HG03045 (cell line): ENCODE results near the gene MRPS7.

Experiments
- ATAC-seq: cut with Tn5 transposase; IDR thresholded peaks from one replicate; pipeline ENCODE4 v1.9.1; 2021; ENCODE audit warnings: mild to moderate bottlenecking, moderate library complexity; ENCODE audit not compliant: unreplicated experiment

MRPS7 gene

DNA sequence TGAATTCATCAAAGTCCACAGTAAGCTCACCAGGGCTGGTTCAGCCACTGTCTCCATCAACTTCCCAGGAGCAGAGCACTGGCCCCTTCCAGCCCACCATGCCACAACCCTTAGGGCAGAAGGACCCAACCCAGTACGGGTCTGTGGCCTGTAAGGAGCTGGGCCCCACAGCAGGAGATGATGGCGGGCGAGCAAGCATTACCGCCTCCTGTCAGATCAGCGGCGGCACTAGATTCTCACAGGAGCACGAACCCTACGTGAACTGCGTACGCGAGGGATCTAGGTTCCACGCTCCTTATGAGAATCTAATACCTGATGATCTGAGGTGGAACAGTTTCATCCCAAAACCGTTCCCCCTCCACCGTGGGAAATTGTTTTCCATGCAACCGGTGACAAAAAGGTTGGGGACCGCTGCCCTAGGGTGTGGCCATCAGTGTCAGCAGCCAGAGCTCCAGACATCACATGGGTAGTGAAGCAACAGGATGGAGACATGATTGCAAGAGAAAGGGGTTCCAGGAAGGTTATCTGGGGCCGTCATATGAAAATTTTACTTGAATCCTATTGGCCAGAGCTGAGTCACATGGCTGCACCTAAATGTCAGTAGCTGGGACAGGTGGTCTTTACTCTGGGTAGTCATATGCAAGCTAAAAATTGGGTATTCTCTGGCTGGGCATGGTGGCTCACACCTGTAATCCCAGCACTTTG is 40.0 kb downstream of the MRPS7 start:
- no peak for ATAC-seq

DNA sequence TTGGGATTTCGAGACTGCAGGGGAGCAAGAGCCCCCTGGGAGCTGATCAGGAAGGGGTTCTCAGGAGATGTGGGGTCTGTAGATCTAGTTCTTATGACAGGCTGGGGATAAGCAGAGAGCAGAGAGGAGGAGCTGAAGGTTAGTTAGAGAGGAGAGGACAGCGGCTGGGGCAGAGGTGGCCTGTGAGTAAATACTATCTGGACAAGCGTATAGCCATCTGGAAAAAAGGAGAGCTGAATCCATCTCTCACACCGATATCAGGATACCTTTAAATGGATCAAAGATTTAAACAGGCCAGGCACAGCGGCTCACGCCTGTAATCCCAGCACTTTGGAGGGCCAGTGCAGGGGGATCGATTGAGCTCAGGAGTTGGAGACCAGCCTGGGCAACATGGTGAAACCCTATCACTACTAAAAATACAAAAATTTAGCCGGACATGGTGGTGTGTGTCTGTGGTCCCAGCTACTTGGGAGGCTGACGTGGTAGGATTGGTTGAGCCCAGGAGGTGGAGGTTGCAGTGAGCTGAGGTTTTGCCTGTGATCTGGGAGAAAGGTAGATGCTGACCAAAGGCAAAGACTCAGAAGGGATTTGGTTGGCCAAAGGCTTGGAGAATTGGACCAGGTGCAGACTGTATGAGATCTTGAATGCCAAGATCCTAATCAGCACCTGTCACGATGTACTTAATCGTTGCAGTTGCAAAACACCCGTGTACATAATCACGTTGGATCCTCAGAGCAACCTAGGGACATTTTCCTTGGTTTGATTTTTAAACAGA is 46.5 kb downstream of the MRPS7 start:
- no peak for ATAC-seq

DNA sequence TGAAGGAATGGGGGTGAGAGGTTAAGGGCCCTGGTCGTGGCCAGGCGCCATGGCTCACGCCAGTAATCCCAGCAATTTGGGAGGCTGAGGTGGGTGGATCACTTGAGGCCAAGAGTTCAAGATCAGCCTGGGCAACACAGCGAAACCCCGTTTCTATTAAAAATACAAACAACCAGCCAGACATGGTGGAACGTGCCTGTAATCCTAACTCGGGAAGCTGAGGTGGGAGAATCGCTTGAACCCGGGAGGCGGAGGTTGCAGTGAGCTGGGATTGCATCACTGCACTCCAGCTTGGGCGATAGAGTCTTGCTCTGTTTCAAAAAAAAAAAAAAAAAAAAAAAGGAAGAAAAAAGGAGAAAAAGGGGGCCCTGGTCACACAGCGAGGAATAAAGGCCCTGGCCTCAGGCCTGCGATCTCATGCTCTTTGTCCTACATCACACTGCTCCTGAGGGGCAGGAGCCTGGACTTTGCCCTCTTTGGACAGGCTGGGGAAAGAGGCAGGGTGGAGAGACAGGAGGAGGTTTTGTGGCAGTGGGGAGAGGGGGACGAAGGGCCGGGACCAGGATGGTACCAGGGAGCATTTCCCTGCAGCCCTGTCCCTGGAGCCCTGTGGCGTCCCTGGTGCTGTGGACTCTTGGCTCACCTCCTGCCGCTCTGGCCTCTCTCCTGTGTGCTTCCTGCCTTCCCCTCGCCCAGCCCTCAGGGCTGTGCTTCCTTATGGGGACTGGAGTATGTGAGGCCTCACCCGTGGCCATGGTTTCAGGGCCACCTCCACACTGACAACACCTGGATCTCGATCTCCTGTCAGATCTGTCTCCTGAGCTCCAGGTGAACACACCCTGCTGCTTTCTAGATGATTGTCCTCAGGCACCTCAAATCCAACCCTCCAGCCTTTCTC is 47.3 kb downstream of the MRPS7 start:
- no peak for ATAC-seq

DNA sequence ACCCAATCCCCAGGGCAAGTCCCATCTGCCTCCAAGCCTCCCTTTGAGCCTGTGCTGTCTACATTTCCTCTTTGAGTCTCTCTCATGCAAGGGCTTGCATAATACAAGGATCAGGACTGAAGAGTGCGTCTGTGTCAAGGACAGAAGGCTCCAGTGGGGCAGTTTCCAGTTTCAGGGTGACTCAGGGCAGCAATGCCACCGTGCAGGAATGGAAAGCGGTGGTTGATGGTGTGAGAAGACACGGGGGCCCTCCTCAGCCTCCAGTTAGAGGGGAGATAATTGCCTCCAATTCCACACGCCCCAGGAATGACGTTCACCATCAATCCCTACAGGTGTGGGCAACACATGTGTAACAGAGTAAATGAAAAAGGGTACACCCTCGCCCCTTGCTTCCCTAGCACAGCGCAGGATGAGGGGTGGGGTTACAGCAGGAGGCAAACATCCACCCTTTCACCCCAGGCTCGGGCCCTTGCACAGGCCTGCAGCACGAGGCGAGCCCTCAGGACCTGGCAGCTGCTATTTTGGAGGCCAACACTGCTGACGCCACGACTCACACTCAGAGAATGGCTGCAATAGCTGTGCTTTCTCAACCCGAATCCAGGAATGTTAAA is 52.4 kb downstream of the MRPS7 start:
- peak; percentile 53 for ATAC-seq

DNA sequence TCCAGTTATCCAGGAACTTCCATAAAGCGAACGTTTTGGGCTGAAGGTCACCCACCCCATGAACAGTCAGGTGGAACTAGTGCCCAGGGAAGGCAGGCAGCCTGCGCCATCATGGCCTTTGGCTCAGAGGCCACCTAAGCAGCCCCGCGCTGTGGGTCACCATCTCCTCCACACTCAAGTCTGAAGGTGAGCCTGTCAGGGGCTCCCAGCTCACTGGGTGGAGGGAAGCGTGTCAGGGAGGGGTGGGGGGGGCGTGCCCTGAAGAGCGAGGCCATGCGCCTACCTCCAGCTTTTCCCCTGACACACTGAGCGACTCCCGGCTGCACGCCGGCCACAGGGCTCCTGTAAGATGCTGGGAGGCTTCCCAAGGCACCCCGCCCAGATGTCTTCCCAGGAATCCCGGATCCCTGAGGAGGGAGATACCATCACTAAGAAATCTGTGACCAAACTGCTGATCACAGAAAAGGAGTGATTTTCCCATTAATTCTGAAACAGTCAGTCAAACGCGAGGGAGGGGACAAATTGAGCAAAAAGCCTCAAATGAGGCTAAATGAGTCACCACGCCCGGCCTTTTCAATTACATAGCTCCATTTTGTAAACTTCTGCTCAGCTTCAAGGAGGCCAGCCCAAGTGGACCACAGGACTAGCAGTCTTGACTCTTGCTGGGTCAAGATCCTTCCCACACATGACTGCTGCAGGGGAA is 54.0 kb downstream of the MRPS7 start:
- ATAC-seq: no peak
